Measurements from ENCODE around the gene PHLDB3.
A peak's percentile ranks its signal among the peaks of the same experiment; 100 is the strongest.
"Not testable (repeated sequence)": the region's sequence is repeated elsewhere in the genome, so short reads cannot be mapped to it uniquely, and the experiment has no call there.

PHLDB3 gene

DNA sequence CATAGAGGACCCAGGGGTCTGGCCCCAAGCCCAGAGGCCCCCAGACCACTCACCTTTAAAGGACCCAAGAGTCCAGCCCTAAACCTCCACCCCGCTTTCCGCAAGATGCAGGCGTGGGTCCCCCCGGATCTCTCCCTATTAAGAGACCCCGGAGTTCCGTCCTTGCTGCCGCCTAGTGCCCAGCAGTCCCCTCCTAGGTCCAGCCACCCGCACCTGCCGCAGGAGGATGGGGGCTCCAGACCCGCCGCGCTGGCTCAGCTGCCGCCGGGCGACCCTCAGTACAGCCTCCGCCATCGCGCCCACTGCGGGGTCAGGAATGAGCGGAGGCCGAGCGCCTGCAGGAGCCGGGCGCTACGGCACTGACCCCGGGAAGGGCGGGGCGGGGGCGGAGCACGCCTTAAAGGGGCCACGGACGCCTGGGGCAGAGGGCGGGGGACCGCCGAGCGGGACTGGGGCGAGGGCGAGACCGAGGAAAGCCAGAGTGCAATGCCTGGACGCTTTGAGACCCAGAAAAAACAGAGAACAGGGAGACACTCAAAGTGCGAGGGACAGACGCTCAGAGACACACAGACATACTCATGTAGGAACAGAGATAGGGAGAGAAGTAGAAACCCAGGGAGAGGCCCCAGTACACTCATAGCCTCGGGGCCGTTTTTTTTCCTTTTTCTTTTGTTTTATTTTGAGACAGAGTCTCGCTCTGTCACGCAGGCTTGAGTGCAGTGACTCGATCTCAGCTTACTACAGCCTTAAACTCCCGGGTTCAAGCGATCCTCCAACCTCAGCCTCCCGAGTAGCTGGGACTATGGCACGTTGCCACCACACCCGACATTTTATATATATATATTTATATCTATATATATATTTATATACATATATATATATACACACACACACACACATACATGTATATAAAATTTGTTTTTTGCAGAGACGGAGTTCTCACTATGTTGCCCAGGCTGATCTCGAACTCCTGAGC is 22.6 kb upstream of the PHLDB3 start, which contains the start of gene ETHE1:
Gene ETHE1 (minus strand): TSS at position 318 of the 976 bp plus-strand sequence. CDS start 24 bp downstream, at position 294.
- DNase-seq = peak; percentile 57 to 78

DNA sequence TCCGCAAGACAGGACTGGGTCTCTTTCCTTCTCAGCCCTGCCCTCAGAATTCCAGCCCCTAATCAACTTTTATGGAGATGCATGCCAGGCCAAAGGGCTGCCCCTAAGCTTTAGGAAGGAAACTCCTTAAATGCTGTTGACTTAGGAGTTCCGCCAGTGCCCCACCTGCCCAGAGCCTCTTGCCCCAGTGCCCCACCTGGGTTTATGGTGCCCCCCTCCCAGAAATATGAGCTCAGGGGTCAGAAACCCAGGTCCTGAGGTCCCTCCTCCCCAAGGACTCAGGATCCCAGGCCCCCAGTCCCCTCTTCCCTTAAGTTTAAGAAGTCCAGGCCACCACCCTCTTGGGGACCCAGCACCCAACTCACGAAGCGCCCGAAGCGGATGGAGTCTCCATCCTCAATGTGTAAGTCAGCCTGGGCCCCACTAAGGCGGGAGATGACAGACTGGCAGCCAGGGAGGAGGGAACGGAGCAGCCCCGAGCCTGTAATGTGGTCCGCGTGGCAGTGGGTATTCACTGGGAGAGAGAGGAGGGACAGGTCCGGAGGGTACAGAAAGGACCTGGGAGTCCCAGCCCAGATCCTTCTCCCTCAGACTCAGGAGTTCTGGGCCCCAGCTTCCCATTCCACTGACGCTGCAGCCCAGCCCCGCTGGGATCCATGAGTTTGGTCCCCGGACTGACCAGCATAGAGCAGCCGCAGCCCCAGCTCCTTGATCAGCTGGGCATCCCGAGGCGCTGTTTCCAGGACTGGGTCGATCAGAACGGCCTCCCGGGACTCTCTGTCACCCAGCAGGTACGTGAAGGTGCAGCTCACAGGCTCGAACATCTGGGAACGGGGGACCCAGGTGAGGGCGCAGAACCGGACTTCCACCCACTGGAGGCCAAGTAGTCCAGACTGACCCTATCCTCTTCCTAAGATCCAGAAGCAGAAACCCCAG is 21.6 kb upstream of the PHLDB3 start:
- DNase-seq = peak in 1 of 2 experiments; percentile 34

DNA sequence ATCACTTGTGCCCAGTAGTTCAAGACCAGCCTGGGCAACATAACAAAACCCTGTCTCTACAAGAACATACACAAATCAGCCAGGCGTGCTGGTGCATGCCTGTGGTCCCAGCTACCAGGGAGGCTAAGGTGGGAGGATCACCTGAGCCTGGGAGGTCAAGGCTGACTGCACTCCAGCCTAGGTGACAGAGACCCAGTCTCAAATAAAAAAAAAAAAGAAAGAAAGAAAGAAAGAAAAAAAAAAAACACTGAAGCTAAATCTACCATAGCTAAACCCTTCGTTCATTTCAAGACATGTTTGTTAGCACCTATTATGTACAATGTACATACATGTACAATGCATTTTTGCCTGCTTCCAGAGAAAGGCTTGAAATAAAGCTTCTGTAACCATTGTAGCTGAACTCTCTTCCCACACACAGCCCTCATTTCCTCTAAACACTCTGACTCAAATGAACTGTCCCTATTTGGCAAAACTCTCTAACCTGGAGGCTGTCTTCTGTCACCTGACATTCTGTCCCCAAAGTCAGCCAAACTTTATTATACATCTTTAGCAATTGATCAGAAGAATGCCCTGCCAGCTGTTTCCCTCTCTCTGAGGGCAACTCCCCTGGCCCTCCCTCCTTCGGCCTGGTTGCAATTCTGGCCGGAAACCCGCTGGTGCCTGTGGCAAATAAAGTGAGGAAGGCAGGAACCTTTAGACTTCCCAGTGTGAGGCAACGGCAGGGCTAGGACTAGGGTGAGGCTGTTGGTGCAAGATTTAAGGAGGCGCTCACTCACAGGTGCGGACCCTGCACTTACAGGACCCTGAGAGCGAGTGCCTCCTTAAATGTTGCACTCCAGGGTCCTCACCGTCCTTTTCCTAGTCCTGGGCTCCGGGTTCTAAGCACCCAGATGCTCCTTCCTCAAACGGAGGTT is 20.6 kb upstream of the PHLDB3 start:
- peak; percentile 22 to 29 for DNase-seq

GRCh38 chr19:43523696-43524095 is 19.1 kb upstream of the PHLDB3 start:
- not testable (repeated sequence) for DNase-seq

DNA sequence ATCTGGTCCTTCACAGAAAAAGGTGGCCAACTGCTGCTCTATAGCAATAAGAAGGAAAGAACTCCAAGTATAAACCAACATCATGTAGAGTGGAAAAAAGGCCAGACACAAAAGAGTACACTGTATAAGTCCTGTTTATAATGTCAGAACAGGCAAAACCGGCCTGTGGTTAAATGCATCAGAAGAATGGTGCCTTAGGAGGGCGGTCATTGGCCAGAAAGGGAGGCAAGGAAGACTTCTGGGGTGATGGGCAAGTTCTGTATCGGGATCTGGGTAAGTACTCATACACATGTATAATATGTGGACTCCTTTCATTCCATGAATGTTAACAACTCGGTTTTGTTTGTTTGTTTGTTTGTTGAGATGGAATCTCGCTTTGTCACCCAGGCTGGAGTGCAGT is 18.4 kb upstream of the PHLDB3 start:
- no peak for DNase-seq

GRCh38 chr19:43519436-43520088 is 15.0 kb upstream of the PHLDB3 start:
- DNase-seq = peak; percentile 76 to 80

DNA sequence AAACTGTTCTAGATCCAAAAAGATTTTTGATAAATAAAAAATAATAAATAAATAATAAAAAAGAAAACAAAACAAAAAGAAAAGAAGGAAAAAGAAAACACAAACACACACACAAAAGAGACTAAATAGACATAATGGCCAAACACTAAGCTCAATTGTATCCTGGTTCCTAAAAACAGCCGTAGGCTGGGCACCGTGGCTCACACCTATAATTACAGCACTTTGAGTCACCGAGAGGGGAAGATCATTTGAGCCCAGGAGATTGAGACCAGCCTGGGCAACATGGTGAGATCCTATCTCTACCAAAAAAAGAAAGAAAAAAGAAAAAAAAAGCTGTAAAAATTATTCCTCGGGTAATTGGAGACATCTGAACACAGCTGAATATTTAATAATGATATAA is 13.5 kb upstream of the PHLDB3 start:
- no peak for DNase-seq

GRCh38 chr19:43512399-43512798 is 7.9 kb upstream of the PHLDB3 start:
- DNase-seq = not testable (repeated sequence)

GRCh38 chr19:43511324-43511723 is 6.8 kb upstream of the PHLDB3 start:
- DNase-seq = no peak

- no peak for DNase-seq
Measured at GRCh38 chr19:43510713-43511112, 6.2 kb upstream of the PHLDB3 start.

DNA sequence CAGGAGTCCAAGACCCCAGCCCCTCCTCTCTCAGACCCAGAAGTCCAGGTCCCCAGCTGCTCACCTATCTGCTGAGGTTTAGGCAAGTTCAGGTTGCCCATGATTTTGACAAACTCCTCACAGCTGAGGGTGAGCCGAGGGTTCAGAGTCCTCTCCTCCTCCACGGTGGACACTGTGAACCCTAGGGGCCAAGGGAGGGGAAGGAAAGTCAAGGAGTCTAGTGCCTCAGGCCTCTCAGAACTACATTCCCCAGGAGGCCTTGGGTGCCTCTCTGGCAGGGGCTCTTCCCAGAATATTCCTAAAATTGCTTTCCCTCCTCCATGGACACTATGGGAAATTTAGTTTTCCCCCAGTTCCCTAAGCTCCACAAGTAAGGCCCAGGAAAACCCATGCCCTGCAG is 3.3 kb upstream of the PHLDB3 start:
- no peak for DNase-seq

DNA sequence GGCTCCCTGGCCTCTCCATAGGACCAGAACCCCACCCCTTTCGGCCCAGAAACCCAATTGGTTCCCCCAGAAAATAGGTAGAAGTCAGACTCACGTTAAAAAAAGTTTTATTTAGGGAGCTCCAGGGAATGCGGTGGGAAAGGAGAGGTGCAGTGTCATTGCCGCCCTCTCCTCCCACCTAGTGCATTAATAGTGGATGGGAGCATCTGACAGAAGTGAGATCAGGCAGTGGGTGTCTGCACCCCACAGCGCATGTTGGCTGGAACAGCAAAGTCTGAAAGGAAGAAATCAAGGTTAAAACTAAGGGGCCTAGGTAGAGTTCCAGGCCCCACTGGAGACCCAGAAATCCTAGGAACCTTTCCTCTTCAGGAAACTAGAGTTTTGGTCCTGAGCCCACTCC is 2.1 kb upstream of the PHLDB3 start:
- DNase-seq = no peak

DNA sequence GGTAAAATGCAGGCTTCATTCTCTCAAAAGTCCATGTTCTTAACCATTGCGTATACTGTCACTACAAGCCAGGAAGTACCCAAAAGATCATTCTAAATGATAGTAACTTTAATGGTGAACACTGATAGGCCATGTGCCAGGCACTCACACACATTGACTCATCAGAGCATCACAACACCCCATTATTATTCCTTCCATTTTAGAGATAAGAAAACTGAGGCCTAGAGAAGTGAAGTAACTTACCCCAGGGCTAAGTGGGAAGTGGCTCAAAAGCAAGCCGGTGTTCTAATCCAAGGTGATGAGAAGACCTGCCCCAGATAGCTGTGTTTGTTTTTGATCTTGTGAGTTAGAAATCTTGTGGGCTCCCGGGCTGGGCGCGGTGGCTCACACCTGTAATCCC is 1.4 kb upstream of the PHLDB3 start:
- no peak for DNase-seq

GRCh38 chr19:43505186-43505456 is 575 bp upstream of the PHLDB3 start:
- no peak for DNase-seq

- DNase-seq = peak; percentile 97 to 100
Measured at GRCh38 chr19:43503501-43504425, 783 bp downstream of the PHLDB3 start.

DNA sequence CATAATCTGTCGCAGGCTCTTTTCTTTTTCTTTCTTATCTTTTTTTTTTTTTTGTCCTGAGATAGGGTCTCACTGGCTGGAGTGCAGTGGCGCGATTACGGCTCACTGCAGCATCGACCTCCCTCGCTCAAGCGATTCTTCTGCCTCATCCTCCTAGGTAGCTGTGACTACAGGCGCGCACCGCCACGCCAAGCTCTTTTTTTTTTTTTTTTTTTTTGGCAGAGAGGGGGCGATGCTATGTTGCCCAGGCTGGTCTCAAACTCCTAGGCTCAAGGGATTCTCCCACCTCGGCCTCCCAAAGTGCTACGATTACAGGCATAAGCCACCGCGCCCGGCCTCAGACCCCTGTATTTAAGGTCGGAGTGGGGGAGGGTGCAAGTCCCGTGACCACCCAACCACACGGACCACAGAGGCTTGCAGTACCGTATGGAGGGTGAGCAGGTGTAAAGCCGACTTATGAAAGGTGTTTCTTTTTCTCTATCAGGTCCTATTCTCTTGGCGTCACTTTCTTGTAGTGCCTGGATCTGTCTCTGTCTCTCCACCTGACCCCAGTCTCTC is 2.0 kb downstream of the PHLDB3 start:
- no peak for DNase-seq

DNA sequence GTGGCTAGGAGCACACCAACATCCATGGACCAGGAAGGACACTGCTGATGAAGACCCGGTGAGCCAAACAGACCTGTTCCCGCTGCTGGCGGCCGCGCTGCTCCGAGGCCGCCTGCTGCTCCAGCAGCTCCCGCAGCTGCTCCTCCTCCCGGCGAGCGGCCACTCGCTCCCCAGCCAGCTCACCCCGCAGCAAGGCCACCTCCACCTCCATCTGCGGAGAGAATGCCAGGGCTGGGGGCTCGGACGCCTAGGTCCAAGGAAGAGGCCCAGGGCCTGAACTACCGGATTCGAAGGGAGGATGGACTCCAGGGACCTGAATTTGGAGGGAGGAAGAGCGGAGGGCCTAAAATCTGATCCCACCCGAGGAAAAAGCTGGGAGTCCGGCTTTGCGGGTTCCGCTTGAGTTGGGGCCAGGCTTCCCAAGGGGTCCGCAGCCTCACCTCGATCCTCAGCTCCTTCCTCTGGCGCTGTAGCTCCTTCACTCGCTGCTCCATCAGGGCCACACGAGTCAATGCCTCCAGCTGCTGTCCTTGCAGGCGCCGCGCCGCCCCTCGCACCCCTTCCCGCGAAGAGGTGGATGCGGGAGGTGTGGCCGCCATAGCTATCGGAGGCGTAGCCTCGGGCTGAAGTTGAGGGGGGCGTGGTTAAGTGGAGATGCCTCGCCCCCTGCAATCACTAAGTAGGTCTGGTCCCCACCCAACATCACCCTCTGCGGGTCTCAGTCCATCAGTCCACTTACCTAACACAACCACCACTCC is 2.7 kb downstream of the PHLDB3 start:
- no peak for DNase-seq

DNA sequence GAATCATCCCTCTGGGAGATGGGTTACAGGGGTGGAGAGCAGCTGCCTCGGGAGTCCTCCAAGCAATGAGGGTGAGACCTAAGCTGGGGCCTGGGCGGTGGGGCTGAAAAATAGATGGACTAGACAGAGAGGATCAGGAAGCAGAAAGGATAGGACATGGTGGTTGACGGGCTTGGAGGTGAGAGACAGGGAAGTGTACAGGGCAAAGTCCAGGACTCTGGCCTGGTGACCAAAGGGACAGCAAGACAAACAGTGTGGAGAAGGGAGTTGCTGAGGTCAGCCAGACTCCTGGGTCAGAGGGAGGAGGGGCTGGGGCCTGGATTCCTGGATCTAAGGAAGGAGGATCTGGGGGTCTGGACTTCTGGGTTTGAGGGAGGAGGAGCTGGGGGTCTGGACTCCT is 5.5 kb downstream of the PHLDB3 start:
- DNase-seq = no peak

GRCh38 chr19:43498233-43498842 is 6.2 kb downstream of the PHLDB3 start:
- DNase-seq = no peak
